SK-N-SH treated with all-trans-retinoic acid at 6 μM for 48 hours (cell line): ENCODE results near the gene KLHL24.
"Not testable (repeated sequence)": the region's sequence is repeated elsewhere in the genome, so short reads cannot be mapped to it uniquely, and the experiment has no call there.

Source experiments
- ATAC-seq: fragments of 200-7000 bp; cut with Tn5 transposase; 3 replicates; pipeline ENCODE4 v1.9.1; 2020; ENCODE audit warnings: mild to moderate bottlenecking, moderate library complexity
- ARNTL ChIP-seq: fragments of 450-650 bp; formaldehyde crosslinking; IDR thresholded peaks from 2 replicates; pipeline ENCODE4 v1.5.0; 2020; ENCODE audit warnings: low read depth, mild to moderate bottlenecking, moderate library complexity, borderline replicate concordance
- BACH2 ChIP-seq: fragments of 250-450 bp; sonication (Bioruptor Pico); IDR thresholded peaks from 2 replicates; pipeline ENCODE4 v1.9.0; 2021; ENCODE audit warnings: mild to moderate bottlenecking, borderline replicate concordance
- CREB5 ChIP-seq: fragments of 250-450 bp; sonication (Bioruptor Pico); IDR thresholded peaks from 2 replicates; pipeline ENCODE4 v1.5.1; 2020; ENCODE audit warnings: low read depth, mild to moderate bottlenecking, moderate library complexity
- CSDC2 ChIP-seq: fragments of 250-450 bp; sonication (Bioruptor Pico); IDR thresholded peaks from 2 replicates; pipeline ENCODE4 v1.5.0; 2020; ENCODE audit warnings: mild to moderate bottlenecking, moderate library complexity
- CSRNP3 ChIP-seq: fragments of 250-450 bp; sonication (Bioruptor Pico); IDR thresholded peaks from 2 replicates; pipeline ENCODE4 v1.5.1; 2021; ENCODE audit warnings: mild to moderate bottlenecking, moderate library complexity
- ESRRG ChIP-seq: fragments of 250-450 bp; sonication (Bioruptor Pico); IDR thresholded peaks from 2 replicates; pipeline ENCODE4 v1.6.1; 2021; ENCODE audit warnings: mild to moderate bottlenecking
- GLIS3 ChIP-seq: fragments of 250-450 bp; sonication (Bioruptor Pico); IDR thresholded peaks from 2 replicates; pipeline ENCODE4 v1.5.0; 2020; ENCODE audit warnings: mild to moderate bottlenecking, moderate library complexity
- OSR1 ChIP-seq: fragments of 250-450 bp; sonication (Bioruptor Pico); IDR thresholded peaks from 2 replicates; pipeline ENCODE4 v1.8.0; 2022; ENCODE audit warnings: moderate library complexity, mild to moderate bottlenecking, inconsistent platforms
- POU6F1 ChIP-seq: fragments of 250-450 bp; sonication (Bioruptor Pico); IDR thresholded peaks from 2 replicates; pipeline ENCODE4 v1.8.0; 2021; ENCODE audit warnings: low read depth, mild to moderate bottlenecking, moderate library complexity, borderline replicate concordance
- PPARA ChIP-seq: fragments of 250-450 bp; sonication (Bioruptor Pico); IDR thresholded peaks from 2 replicates; pipeline ENCODE4 v1.5.0; 2020; ENCODE audit warnings: mild to moderate bottlenecking, borderline replicate concordance
- RARB ChIP-seq: fragments of 250-450 bp; sonication (Bioruptor Pico); IDR thresholded peaks from 2 replicates; pipeline ENCODE4 v1.8.0; 2021; ENCODE audit warnings: mild to moderate bottlenecking, moderate library complexity
- SNAI2 ChIP-seq: fragments of 250-450 bp; sonication (Bioruptor Pico); IDR thresholded peaks from 2 replicates; pipeline ENCODE4 v1.5.0; 2020; ENCODE audit warnings: mild to moderate bottlenecking, moderate library complexity
- TOX ChIP-seq: fragments of 250-450 bp; sonication (Bioruptor Pico); IDR thresholded peaks from 2 replicates; pipeline ENCODE4 v1.8.0; 2021; ENCODE audit warnings: mild to moderate bottlenecking, moderate library complexity, borderline replicate concordance
- ZC3H10 ChIP-seq: fragments of 250-450 bp; sonication (Bioruptor Pico); IDR thresholded peaks from 2 replicates; pipeline ENCODE4 v1.5.1; 2021; ENCODE audit warnings: mild to moderate bottlenecking, moderate library complexity
- ZFP30 ChIP-seq: fragments of 450-650 bp; formaldehyde crosslinking; IDR thresholded peaks from 2 replicates; pipeline ENCODE4 v1.5.0; 2022; ENCODE audit warnings: mild to moderate bottlenecking, moderate library complexity
- ZNF565 ChIP-seq: fragments of 450-650 bp; formaldehyde crosslinking; conservative IDR thresholded peaks from 2 replicates; pipeline ENCODE4 v1.5.0; 2020; ENCODE audit warnings: low read depth, mild to moderate bottlenecking, moderate library complexity
- ZNF8 ChIP-seq: fragments of 450-650 bp; formaldehyde crosslinking; IDR thresholded peaks from 2 replicates; pipeline ENCODE4 v1.5.0; 2020; ENCODE audit warnings: mild to moderate bottlenecking, moderate library complexity

Gene KLHL24

GRCh38 chr3:183620252-183620628 lies 15.2 kb upstream of the KLHL24 start (continued):
- TF ChIP-seq CSDC2 (CRISPR knock-in tag) (no peak), CREB5 (no peak), ARNTL (CRISPR knock-in tag) (no peak), GLIS3 (CRISPR knock-in tag) (no peak), SNAI2 (CRISPR knock-in tag) (no peak)

- not testable (repeated sequence) for ATAC-seq
Measured at GRCh38 chr3:183622473-183622872, 12.9 kb upstream of the KLHL24 start.

GRCh38 chr3:183626877-183627594 lies 8.4 kb upstream of the KLHL24 start:
- no peak for ATAC-seq

GRCh38 chr3:183629546-183630301 lies 5.7 kb upstream of the KLHL24 start:
- TF ChIP-seq ZC3H10: no peak
- TF ChIP-seq OSR1: no peak
- TF ChIP-seq BACH2 (CRISPR knock-in tag): no peak
- no peak for TF ChIP-seq CREB5
- TF ChIP-seq CSDC2 (CRISPR knock-in tag): no peak
- no peak for TF ChIP-seq ESRRG
- TF ChIP-seq ZNF8 (CRISPR knock-in tag): no peak
- TF ChIP-seq SNAI2 (CRISPR knock-in tag): no peak
- TF ChIP-seq POU6F1 (CRISPR knock-in tag): no peak
- no peak for TF ChIP-seq ARNTL (CRISPR knock-in tag)
- TF ChIP-seq CSRNP3 (CRISPR knock-in tag): no peak
- TF ChIP-seq TOX: no peak
- no peak for ATAC-seq

More at GRCh38 chr3:183626877-183627594, 8.4 kb upstream of the KLHL24 start:
- TF ChIP-seq PPARA (CRISPR knock-in tag) (no peak), CSDC2 (CRISPR knock-in tag) (no peak), CSRNP3 (CRISPR knock-in tag) (no peak), TOX (no peak), ZC3H10 (no peak), RARB (CRISPR knock-in tag) (no peak), ZNF565 (CRISPR knock-in tag) (no peak), ZFP30 (no peak), POU6F1 (CRISPR knock-in tag) (no peak)
- TF ChIP-seq, all 23 proteins: peak for 0
